ENCODE results near the gene SLC10A7.

SLC10A7 gene

GRCh38 chr4:146398404-146398803, 123.3 kb downstream of the SLC10A7 start:
- no peaks in the 10 kb centered on the region for H3K9me3 ChIP-seq (ENCODE audit: low read length)
- H3K27ac ChIP-seq (ENCODE audit: low read depth, low read length, poor library complexity, severe bottlenecking): no peak overlapping the region
- H3K9ac ChIP-seq (ENCODE audit: low read length): no peak overlapping the region
- no peak overlapping the region for H3K4me3 ChIP-seq (ENCODE audit: low read depth, low read length, poor library complexity, severe bottlenecking)
- H3K79me2 ChIP-seq (ENCODE audit: insufficient read depth, low read length): no peaks in the 10 kb centered on the region
- H3K4me2 ChIP-seq (ENCODE audit: low read length): no peak overlapping the region
- H4K20me1 ChIP-seq (ENCODE audit: insufficient read depth, low read length): no peaks in the 10 kb centered on the region
- H3K36me3 ChIP-seq (ENCODE audit: insufficient read depth, low read length): no peaks in the 10 kb centered on the region
- H3K9me2 ChIP-seq (ENCODE audit: low read depth, low read length): no peaks in the 10 kb centered on the region
- no peak for TF ChIP-seq EZH2 (IDR thresholded peaks at IDR 0.05; ENCODE audit: borderline replicate concordance, low read length)
- TF ChIP-seq CTCF (IDR thresholded peaks at IDR 0.05; ENCODE audit: low read length): no peak
- H3K4me1 ChIP-seq (ENCODE audit: insufficient read depth, low read length, severe bottlenecking): no peaks in the 10 kb centered on the region
- no peaks in the 10 kb centered on the region for H3F3A ChIP-seq (ENCODE audit: insufficient read depth, low read length)
- H2AFZ ChIP-seq (ENCODE audit: low read length): no peak overlapping the region
- H3K27me3 ChIP-seq (ENCODE audit: insufficient read depth, low read length): no peaks in the 10 kb centered on the region

- Histone ChIP-seq H2AFZ (ENCODE audit: low read length) (no peak overlapping the region), H3K27ac (ENCODE audit: low read depth, low read length, poor library complexity, severe bottlenecking) (no peak overlapping the region), H3K27me3 (ENCODE audit: insufficient read depth, low read length) (no peaks in the 10 kb centered on the region), H3F3A (ENCODE audit: insufficient read depth, low read length) (no peaks in the 10 kb centered on the region), H3K4me3 (ENCODE audit: low read depth, low read length, poor library complexity, severe bottlenecking) (no peak overlapping the region), H3K4me1 (ENCODE audit: insufficient read depth, low read length, severe bottlenecking) (no peaks in the 10 kb centered on the region), H3K79me2 (ENCODE audit: insufficient read depth, low read length) (no peaks in the 10 kb centered on the region), H3K4me2 (ENCODE audit: low read length) (no peak overlapping the region), H4K20me1 (ENCODE audit: insufficient read depth, low read length) (no peaks in the 10 kb centered on the region), H3K9me2 (ENCODE audit: low read depth, low read length) (no peaks in the 10 kb centered on the region), H3K9ac (ENCODE audit: low read length) (no peak overlapping the region), H3K36me3 (ENCODE audit: insufficient read depth, low read length) (no peaks in the 10 kb centered on the region), H3K9me3 (ENCODE audit: low read length) (no peaks in the 10 kb centered on the region)
- TF ChIP-seq EZH2 (IDR thresholded peaks at IDR 0.05; ENCODE audit: borderline replicate concordance, low read length) (no peak), CTCF (IDR thresholded peaks at IDR 0.05; ENCODE audit: low read length) (no peak)
These were observed 132.2 kb downstream of the SLC10A7 start for GRCh38 chr4:146389561-146389960.

GRCh38 chr4:146382194-146382593, 139.5 kb downstream of the SLC10A7 start:
- Histone ChIP-seq H4K20me1 (ENCODE audit: insufficient read depth, low read length) (no peaks in the 10 kb centered on the region), H2AFZ (ENCODE audit: low read length) (no peak overlapping the region), H3K4me2 (ENCODE audit: low read length) (no peak overlapping the region), H3F3A (ENCODE audit: insufficient read depth, low read length) (no peaks in the 10 kb centered on the region), H3K4me1 (ENCODE audit: insufficient read depth, low read length, severe bottlenecking) (no peaks in the 10 kb centered on the region), H3K27me3 (ENCODE audit: insufficient read depth, low read length) (no peaks in the 10 kb centered on the region), H3K79me2 (ENCODE audit: insufficient read depth, low read length) (no peaks in the 10 kb centered on the region), H3K36me3 (ENCODE audit: insufficient read depth, low read length) (no peaks in the 10 kb centered on the region), H3K27ac (ENCODE audit: low read depth, low read length, poor library complexity, severe bottlenecking) (no peak overlapping the region), H3K4me3 (ENCODE audit: low read depth, low read length, poor library complexity, severe bottlenecking) (no peak overlapping the region), H3K9me2 (ENCODE audit: low read depth, low read length) (no peaks in the 10 kb centered on the region), H3K9ac (ENCODE audit: low read length) (no peak overlapping the region), H3K9me3 (ENCODE audit: low read length) (no peaks in the 10 kb centered on the region)
- no peak for TF ChIP-seq EZH2 (IDR thresholded peaks at IDR 0.05; ENCODE audit: borderline replicate concordance, low read length)
- TF ChIP-seq CTCF (IDR thresholded peaks at IDR 0.05; ENCODE audit: low read length): no peak

Data from OCI-LY1 (cell line).